GDM1 (cell line): ENCODE data around the gene CHAC1.
A peak's percentile ranks its signal among the peaks of the same experiment; 100 is the strongest.

ENCODE experiments used
- DNase-seq: peaks from one replicate; lab custom pipeline; 2025; lab: John Stamatoyannopoulos, UW

CHAC1 gene, protein sequence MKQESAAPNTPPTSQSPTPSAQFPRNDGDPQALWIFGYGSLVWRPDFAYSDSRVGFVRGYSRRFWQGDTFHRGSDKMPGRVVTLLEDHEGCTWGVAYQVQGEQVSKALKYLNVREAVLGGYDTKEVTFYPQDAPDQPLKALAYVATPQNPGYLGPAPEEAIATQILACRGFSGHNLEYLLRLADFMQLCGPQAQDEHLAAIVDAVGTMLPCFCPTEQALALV

GRCh38 chr15:40952901-40953712 lies at the start of gene CHAC1:
CHAC1 (plus strand) TSS chr15:40953471; CDS start chr15:40953584, 113 bp downstream.
- peak; percentile 82 for DNase-seq

- DNase-seq, result no peak
Measured at GRCh38 chr15:40904552-40905201, 48.6 kb upstream of the CHAC1 start.

GRCh38 chr15:40906091-40906990 lies 46.9 kb upstream of the CHAC1 start:
- DNase-seq, result no peak

- DNase-seq, result no peak
Measured at GRCh38 chr15:40906991-40907802, 46.1 kb upstream of the CHAC1 start.

- no peak for DNase-seq
Measured at GRCh38 chr15:40908095-40908494, 45.2 kb upstream of the CHAC1 start.

DNA sequence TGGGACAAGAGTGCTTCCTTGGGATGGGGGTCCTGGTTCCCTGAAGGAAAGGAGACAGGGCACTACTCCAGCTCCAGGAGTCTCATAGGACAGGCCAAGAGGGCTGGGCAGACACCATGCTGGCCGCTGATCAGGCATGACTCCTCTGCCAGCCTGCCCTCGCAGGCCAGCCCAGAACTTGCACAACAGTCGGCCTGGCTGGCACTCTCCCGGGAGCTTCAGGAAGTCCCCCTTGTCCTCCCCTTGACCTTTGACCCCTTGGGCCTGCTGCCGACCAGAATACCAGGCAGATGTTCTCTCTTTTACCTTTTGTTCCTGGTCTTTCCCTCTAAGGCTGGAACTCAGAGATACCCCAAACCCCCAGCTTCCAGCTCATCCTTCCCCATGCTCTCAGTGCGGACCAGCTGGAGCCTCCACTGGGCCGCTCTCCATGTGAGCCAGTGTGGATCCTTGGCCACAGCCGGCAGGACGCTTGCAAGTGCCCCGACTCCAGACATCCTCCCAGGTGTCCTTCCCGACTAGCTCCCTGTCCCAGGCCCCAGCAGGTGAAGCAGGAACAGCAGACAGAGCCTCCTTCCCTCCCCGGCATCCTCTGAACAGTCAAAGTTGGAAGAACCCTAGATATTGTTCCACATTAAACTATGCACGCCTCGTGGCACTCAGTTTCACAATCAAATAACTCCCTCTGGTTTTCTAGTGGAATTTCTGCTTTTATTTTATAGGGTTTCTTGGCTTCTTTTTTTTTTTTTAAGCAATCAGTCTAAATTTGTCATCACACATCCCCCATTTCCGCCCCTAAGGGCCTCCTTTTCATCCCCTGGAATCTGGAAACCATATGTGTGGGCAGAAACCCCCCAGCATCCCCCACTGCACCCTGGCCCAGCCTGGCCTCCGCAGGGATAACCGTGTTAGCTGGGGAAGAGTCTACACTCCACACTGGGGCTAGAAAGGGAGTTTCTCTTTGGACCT lies 43.3 kb upstream of the CHAC1 start:
- no peak for DNase-seq

- no peak for DNase-seq
Measured at GRCh38 chr15:40911141-40911540, 42.1 kb upstream of the CHAC1 start.

DNA sequence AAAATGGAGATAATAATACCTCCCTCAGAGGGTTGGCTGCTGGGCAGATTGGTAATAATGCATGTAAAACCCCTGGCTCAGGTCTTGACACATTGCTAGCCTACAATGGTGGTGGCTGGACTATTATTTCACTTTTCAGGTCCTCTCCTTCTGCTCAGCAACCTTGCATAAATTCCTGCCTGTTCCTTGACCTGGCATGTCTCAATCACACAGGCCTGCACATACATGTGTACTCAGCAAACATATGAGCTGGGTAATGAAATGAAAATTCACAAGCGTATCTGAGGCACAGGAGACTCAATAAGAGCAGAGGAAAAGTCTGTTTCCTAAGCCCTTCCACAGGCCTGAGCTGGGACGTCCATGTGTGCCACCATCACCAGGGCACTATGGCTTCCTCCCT lies 41.6 kb upstream of the CHAC1 start:
- DNase-seq, result no peak

DNA sequence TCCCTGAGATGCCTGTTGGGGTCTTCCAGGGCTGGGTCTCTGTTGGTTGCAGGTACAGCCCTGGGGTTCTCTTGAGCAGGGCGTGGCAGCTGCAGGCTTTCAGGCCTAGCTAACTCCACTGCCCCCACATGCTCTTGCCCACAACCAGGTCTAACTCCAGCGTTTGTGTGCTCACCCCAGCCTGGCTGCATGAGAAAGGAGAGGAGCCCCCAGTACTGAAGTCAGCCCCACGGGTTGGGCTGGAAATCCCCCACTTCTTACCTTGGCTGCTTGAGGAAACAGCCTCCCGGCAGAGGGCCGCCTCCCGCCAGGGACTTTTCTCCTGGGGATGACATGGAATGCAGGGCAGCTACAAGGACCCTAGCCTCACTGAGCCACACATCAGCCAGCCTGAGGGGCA lies 40.8 kb upstream of the CHAC1 start:
- no peak for DNase-seq

DNA sequence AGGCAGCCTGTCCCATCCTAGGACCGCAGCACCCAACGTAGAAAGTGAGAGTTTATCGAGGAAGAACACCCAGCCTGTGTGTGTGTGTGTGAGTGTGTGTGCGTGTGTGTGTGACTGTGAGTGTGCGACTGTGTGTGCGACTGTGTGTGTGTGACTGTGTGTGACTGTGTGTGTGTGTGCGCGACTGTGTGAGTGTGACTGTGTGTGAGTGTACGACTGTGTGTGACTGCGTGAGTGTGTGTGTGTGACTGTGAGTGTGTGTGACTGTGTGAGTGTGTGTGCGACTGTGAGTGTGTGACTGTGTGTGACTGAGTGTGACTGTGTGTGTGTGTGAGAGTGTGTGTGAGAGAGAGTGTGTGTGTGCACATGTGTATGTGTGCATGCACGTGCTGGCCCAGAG lies 39.3 kb upstream of the CHAC1 start:
- no peak for DNase-seq

GRCh38 chr15:40914486-40914885 lies 38.8 kb upstream of the CHAC1 start:
- DNase-seq, result no peak

DNA sequence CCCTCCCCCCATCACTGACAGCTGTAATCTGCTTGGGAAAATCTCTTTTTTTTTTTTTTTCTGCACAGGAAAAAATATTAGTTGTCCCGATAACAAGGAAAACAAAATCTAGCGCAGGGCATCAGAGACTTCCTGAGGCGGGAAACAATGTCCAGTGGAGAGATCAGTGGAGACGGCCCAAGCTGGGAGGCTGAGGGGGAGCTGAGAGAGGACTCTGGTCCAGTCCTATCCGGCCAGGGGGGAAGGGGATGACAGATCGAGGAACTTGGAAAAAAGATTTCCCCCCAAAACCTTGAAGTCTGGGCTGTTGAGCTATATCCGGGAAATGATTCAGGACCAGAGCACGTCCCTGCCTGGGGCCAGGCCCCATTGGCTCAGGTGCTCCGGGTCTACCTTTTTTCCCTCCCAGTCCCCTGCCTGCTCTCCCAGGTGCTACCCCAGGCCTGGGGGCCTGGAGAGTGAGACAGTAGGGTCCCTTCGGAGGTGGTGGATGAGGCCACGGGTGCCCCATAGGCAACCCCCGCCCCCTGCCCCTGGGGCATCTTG lies 38.1 kb upstream of the CHAC1 start:
- DNase-seq, result no peak

DNA sequence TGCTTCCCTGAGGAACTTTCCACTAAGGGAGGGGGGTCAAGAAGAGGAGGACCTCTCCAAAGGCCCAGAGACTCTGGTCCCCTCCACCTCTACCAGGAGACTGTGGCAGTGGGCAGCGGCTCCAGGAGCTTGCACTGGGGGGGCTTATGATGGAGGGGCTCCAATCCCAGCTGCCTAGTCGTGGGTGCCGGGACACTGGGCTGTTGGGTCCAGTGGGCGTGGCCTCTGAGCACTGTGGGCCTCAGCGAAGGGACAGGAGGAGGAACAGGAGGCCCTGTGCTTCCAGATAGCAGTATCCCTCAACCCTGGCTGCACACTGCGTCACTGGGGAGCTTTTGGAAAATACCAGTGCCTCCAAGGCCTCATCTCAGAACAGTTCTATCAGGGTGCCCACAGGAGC lies 37.6 kb upstream of the CHAC1 start:
- no peak for DNase-seq

DNA sequence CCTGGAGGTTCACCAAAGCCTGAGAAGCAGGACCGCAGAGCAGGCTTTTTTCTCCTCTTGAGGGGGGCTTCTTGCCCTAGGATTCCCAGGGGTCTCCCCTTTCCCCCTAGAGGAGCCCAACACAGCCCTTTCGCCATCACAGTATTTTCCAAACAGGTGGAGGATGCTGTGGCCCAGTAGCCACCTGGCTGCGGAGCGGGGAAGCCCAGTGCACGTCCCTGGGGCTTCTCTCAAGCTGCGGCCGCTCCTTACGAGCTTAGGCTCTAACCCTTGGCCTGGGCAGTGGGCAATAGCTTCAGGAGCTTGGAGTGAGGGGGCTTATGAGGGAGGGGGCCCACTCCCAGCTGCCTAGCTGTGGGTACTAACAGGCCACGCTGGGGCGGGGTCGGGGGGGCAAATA lies 35.7 kb upstream of the CHAC1 start:
- no peak for DNase-seq

DNA sequence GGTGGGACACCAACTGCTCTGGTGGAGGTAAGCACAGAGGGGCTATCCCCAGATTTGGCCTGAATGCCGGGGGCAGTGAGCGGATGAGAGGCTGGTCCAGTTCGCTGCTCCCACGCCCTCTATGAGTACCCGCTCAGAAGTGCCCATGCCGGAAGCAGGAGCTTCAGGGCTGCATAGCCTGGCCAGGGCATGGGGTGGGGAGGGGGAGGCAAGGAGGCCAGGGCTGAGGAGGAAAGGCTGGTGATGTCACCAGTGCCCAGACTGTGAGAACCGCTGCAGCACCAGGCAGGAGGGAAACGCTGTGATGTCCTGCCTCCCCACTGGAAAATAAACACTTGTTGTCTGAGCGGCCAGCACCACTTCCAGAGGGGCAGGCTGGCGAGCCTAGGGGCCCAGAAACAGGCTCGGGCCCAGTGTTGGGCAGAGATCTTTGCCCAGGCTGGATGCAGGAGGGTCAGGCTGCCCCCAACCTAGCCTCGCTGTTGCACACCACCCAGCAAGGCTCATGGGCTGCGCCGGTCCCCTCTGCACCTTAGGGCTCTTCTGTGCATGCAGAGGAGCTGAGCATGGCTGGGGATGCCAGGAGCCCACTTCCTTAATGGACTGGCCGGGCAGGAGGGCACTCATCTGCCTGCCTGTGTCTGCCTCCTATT lies 35.0 kb upstream of the CHAC1 start:
- no peak for DNase-seq

DNA sequence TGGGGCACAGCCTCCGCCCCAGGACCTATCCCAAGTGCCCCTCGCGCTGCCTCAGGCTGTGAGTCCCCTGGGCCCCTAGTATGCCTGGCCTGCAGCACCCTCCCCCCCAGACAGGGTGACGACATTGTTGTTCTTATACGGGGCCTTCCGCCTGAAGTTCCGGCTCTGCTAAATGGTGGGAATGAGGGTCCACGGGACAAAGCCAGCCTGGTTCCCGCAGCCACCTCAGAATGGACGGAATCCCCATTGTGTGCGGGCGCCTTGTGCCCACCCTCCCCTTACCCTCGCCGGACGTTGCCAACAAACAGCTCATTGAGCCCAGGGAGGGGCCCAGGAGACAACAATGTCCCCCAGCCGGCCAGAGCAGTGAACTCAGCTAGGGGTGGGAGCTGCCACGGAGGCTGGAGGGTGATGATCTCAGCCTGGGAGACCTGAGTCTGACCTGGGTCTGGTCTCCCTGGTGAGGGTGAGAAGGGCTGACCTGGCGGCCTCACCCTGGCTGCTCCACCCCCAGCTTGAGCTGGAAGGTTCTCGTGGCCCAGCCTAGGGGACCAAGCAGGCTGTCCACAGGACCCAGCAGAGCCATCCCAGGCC lies 34.4 kb upstream of the CHAC1 start:
- DNase-seq, result no peak

DNA sequence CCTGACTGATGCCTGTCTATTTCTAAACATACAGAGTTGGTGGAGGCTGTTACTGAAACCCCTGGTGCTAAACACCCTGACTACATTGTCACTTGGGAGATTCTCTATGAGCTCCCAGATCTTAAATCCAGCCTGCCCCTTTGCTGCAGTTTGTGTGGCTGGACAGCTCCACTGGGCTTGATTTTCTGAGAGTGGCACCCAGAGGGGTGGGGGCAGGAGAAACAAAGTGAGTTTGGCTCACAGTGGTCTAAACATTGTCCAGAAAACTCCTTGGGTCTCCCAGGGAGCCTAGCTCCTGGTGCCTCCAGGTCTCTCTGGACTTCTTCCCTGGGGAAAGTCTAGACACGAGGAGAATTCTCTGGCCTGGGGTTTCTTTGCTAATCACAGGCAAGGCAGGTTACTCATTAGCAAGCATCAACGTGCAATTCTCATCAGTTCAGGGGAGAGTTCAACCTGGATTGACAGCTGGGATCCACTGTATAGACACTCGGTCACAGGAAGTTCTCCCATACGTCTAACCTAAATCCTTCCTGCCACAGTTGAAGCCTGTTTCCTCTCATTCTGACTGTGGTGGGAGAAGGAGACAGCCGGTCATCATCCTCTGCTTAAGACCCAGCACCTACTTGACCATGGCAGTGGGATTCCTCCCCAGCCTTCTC lies 31.2 kb upstream of the CHAC1 start:
- DNase-seq, result no peak

- no peak for DNase-seq
Measured at GRCh38 chr15:40922608-40923005, 30.7 kb upstream of the CHAC1 start.
